ENCODE measurements around the gene CAPZA2.
"Not testable (repeated sequence)": the region's sequence is repeated elsewhere in the genome, so short reads cannot be mapped to it uniquely, and the experiment has no call there.

CAPZA2 gene

GRCh38 chr7:116920359-116920758 is 58.0 kb downstream of the CAPZA2 start:
- no peak for DNase-seq (ENCODE audit: low read depth)

DNA sequence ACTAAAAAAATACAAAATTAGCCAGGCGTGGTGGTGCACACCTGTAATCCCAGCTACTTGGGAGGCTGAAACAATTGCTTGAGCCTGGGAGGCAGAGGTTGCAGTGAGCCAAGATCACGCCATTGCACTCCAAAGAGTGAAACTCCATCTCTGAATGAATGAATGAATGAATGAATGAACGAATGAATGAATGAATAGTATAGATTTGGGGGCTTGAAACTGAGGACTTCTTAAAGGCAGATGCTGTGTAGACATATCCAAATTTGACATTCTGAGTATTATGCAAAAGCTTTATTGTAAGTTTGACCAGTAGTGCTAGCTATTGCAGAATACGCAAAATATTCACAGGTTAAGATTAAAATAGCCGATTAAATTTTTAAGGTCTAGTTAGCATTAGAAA is 60.2 kb downstream of the CAPZA2 start:
- no peak for DNase-seq (ENCODE audit: low read depth)

GRCh38 chr7:116924741-116925140 is 62.4 kb downstream of the CAPZA2 start:
- peak; percentile 47 for DNase-seq (ENCODE audit: low read depth)

DNA sequence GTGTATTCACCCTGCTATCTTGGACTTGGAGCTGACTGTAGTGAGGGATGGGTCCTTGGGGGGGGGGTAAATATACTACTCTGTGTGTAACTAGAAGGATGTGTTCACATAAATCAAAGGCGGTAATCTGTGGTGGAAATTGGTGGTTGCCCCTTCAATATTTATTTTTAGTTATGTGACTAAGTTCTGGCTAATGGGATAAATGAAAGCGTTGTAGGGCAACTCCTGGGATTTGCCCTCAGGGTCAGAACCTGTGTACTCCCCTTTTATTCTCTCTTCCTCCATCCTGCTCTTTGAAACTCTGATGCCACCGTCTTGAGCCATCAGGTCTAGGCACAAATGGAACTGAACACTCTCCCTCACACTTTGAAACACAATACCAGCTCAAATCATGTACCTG is 66.6 kb downstream of the CAPZA2 start:
- DNase-seq (ENCODE audit: low read depth), result no peak

DNA sequence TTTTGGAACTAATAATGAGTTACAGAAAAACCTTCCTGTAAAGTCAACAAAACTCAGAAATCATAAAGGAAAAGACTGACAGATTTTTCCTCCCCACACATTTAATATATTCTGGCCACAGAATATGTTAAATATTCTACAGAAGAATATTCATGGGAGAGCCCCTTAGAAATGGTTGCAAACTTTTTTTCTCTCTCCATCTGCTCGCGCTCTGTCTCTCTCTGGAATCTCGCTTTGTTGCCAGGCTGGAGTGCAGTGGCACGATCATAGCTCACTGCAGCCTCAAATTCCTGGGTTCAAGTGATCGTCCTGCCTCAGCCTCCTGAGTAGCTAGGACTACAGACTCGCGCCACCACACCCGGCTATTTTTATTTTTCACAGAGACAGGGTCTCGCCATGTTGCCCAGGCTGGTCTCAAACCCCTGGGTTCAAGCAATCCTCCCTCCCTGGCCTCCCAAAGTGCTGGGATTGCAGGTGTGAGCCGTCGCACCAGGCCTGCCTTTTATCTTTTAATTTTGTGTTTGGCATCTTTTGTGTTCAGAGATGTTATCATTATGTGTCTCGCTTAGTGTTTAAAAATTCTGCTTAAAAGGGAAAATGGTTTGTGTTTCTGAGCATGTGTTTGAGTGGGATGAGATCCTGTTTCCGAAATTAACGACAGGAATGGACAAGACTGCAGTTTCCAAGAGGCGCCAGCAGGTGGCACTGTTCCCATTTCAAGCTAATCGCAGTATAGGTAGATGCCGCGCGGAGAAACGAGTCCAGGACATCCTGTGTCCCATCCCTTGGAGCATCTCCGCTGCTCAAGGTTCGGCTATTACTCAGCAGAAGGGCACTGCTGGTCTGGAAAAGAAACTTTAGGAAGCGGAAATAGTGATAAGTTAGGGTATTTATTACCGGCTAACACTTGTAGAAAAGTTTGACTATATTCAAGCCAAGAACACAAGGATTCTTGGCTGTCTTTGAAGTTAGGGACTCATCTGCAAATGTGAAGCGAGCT is 67.8 kb downstream of the CAPZA2 start:
- DNase-seq (ENCODE audit: low read depth), result peak; percentile 66

- DNase-seq (ENCODE audit: low read depth), result no peak
These were observed 70.2 kb downstream of the CAPZA2 start for GRCh38 chr7:116932566-116932965.

- no peak for DNase-seq (ENCODE audit: low read depth)
These were observed 71.1 kb downstream of the CAPZA2 start for GRCh38 chr7:116933465-116933864.

- DNase-seq (ENCODE audit: low read depth), result no peak
These were observed 72.2 kb downstream of the CAPZA2 start for GRCh38 chr7:116934580-116934979.

DNA sequence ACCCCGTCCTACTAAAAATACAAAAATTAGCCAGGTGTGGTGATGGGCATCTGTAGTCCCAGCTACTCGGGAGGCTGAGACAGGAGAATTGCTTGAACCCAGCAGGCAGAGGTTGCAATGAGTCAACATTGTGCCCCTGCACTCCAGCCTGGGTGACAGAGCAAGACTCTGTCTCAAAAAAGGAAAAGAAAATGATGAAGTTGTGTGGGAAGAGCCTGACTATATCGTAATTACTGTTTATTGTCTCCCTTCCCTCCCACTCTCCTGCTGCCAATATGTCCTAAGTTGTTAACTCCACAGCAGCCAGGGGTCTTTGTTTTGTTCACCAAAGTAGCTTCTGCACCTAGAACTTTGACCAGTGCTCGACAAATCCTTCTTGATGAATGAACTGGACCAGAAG is 74.5 kb downstream of the CAPZA2 start:
- DNase-seq (ENCODE audit: low read depth), result not testable (repeated sequence)

DNA sequence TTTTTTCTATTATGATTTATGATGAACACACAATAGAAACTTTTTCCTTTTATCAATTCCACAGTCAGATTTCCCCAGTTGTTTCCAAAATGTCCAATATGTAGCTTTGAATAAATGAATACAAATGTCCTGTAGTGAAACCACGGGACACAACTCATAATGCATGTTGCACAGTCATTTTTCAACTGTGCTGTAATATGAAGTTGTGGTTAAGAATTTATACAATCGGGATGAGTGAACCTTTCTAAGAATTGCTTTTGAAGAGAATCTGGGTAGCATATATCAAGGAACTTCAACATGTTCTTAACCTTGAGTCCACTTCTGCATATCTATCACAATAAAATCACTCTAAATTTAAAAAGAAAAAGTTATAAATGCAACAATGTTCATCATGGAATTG is 76.3 kb downstream of the CAPZA2 start:
- DNase-seq (ENCODE audit: low read depth), result no peak

- no peak for DNase-seq (ENCODE audit: low read depth)
These were observed 78.4 kb downstream of the CAPZA2 start for GRCh38 chr7:116940689-116941370.

GRCh38 chr7:116942504-116942903 is 80.1 kb downstream of the CAPZA2 start:
- DNase-seq (ENCODE audit: low read depth), result no peak

- DNase-seq (ENCODE audit: low read depth), result no peak
These were observed 86.5 kb downstream of the CAPZA2 start for GRCh38 chr7:116948934-116949333.

DNA sequence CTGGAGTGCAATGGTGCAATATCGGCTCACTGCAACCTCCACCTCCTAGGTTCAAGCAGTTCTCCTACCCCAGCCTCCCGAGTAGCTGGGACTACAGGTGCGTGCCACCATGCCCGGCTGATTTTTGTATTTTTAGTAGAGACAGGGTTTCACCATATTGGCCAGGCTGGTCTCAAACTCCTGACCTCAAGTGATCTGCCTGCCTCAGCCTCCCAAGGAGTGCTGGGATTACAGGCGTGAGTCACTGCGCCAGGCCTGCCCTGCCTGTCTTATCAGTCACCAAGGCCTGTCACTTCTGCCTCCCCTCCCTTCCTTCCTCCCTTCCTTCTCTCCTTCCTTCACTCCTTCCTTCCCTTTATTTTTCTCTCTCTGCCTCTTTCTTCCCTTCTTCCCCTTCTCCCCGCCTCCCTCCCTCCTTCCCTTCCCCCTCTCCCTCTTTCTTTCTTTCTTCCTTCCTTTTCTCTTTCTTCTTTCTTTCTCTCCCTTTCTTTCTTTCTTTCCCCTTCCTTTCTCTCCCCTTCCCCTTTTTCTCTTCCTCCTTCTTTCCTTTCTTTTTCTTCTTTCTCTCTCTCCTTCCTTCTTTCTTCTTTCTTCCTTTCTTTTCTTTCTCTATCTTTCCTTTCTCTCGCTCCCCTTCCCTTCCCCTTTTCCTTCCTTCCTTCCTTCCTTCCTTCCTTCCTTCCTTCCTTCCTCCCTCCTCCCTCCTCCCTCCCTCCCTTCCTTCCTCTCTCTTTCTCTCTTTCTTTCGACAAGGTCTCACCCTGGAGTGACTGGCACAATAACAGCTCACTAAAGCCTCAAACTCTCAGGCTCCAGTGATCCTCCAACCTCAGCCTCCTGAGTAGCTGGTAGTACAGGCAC is 87.8 kb downstream of the CAPZA2 start:
- DNase-seq (ENCODE audit: low read depth), result no peak

GRCh38 chr7:116950889-116951351 is 88.5 kb downstream of the CAPZA2 start:
- DNase-seq (ENCODE audit: low read depth), result no peak

DNA sequence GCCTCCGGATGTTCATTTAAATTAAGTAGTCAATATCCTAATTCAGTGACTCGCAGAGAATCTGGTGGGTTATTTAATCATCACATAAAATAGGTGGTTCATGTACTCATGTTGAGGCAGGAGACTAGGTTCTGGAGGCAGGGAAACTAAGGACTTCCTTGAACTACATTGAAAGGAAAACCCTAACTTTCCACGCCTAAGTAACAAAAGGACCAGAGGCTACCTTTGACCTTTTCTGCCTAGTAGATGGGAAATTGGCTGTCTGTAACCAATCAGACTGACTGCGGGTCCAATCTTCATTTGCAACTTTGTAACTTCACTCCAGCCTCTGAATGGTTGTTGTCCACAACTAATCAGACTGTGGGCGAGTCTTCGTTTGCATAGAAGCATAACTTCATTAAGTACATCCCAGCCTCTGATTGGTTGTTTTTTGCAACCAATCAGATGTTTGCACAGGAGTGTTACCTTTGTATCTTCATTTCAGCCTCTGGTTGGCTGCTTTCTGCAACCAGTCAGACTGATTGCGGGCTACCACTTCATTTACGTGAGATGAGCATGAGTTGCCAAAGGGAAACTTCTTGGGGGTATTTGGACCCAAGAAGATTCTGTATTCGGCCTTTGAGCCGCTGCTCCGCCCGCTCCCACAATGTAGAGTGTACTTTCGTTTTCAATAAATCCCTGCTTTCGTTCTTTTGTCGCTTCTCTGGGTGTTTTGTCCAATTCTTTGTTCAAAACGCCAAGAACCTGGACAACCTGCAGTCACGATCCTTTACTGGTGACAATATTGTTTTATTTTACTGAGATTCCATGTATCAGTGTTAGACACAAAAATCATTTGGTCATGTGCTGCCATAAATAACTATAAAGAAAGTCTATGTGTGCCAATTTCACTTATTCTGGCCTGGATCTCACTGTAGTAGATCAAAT is 89.2 kb downstream of the CAPZA2 start:
- no peak for DNase-seq (ENCODE audit: low read depth)

DNA sequence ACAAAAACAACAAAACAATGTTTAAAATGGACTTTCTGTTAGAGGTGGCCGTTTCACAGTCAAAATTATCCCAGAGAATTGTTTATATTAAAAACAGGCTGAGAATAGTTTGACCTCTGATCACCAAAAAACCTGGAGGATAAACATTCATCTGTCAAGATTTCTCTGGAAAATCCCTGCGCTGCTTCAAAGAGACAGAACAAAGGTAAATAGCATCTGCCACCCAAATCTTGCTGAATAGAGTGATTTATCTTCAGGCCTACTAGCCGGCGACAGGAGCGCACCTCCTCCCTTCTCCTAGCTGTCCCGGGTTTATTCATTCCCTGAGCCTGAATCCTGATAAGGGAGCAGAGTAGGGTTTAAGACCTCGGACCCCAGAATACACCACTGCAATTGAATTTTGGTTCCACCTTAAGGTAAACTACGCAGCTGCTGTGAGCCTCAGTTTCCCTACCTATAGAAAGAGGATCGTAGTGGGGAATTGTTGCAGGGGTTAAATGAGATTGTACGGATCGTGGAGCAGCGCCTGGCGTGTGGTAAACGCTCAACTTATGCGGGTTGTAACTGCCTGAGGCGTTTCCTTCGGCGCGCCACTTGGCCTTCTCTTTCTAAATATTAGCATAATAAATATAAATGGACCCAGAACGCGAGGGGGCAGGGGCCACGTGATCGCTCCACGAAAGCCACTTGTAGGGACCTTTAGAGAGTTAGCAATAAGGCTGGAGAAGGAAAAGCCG is 90.4 kb downstream of the CAPZA2 start:
- DNase-seq (ENCODE audit: low read depth), result peak; percentile 69

DNA sequence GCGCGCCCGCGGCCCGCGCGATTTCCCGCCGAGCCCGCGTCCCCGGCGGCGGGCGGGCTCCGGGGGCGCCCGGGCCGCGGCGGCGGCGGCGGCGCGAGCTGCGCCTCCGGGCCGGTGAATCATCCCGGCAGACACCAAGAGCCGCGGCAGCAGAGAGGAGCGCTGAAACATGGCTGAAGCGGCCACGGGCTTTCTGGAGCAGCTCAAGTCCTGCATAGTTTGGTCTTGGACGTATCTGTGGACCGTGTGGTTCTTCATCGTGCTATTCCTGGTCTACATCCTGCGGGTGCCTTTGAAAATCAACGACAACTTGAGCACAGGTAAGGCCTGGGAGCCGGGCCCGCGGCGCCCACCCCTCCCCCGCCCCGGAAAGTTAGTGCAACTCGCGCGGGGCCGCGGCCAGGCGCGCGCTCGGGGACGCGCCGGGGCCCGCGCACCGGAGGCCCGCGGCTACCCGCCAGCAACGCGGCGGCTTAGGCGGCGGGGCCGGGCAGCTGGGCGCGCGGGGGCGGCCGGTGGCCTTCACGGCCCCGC is 91.1 kb downstream of the CAPZA2 start, which contains the start of gene ST7:
TSS of gene ST7 (plus strand) at position 130 of the 534 bp plus-strand sequence. CDS start at position 170, 40 bp downstream.
- peak; percentile 72 for DNase-seq (ENCODE audit: low read depth)

GRCh38 chr7:116953906-116954838 is 91.8 kb downstream of the CAPZA2 start:
- DNase-seq (ENCODE audit: low read depth), result peak; percentile 86
